ENCODE results near the gene STK24.
A peak's percentile ranks its signal among the peaks of the same experiment; 100 is the strongest.
"Not testable (repeated sequence)": the region's sequence is repeated elsewhere in the genome, so short reads cannot be mapped to it uniquely, and the experiment has no call there.

Gene STK24

GRCh38 chr13:98576963-98577835 lies at the start of gene STK24:
STK24 (minus strand) TSS chr13:98577107; CDS start chr13:98576786, 321 bp downstream.
- DNase-seq (ENCODE audit: low spot score in 2 of 2) (peak; percentile 57 to 73), ATAC-seq (ENCODE audit: low read depth) (peak; percentile 78)
- Mint-ChIP-seq H3K4me1 (peaks cover 30% of the 10 kb centered on the region), H3K4me3 (peak within 1 kb of the TSS; percentile 86), H3K27ac (peak within 1 kb of the TSS; percentile 97), H3K36me3 (no peaks in the 10 kb centered on the region), H3K9me3 (no peaks in the 10 kb centered on the region), H3K27me3 (no peaks in the 10 kb centered on the region)

DNA sequence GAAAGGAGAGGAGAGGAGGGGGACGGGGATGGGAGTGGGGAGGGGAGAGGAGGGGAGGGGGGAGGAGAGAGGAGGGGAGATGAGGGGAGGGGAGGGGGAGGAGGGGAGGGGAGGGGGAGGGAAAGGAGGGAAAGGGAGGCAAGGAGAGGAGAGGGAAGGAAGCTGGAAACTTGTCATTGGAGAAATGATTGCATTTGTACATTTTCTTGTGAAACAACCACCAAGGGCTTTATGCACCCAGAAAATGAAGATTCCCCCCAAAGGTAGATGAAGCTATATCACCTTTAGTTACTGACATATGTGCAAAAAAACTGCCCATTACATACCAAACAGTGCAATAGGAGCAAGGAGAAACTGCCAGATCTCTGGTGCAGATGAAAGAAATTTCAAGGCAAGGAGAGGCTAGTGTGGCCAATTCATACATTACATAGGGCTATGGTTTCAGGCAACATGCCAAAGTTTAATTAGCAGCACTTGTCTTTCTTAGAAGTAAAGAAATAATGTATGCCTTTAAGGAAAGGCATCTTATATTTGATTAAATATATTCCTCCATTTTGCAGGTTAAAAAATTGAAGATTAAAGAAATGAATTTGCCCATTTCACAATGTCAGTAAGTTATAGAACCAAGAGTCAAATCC lies 49.5 kb upstream of the STK24 start:
- no peaks in the 10 kb centered on the region for H3K4me1 Mint-ChIP-seq
- ATAC-seq (ENCODE audit: low read depth) = no peak
- no peaks in the 10 kb centered on the region for H3K36me3 Mint-ChIP-seq
- DNase-seq (ENCODE audit: low spot score in 2 of 2) = no peak
- H3K27ac Mint-ChIP-seq = no peak overlapping the region
- no peak overlapping the region for H3K4me3 Mint-ChIP-seq
- H3K9me3 Mint-ChIP-seq = no peaks in the 10 kb centered on the region
- peaks cover 4% of the 10 kb centered on the region for H3K27me3 Mint-ChIP-seq

DNA sequence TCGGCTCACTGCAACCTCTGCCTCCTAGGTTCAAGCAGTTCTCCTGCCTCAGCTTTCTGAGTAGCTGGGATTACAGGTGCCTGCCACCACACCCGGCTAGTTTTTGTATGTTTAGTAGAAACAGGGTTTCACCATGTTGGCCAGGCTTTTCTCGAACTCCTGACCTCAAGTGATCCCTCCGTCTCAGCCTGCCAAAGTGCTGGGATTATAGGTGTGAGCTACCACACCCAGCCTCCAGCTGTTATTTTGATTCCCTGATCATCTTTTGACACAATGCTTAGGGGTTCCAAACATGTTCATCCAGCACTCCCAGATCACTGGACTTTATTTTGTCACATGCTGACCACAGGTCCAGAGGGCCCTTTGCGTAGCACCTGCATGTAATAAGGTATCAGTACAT lies 47.7 kb upstream of the STK24 start:
- DNase-seq (ENCODE audit: low spot score in 2 of 2); H3K9me3 Mint-ChIP-seq; H3K27ac Mint-ChIP-seq; H3K36me3 Mint-ChIP-seq; H3K4me3 Mint-ChIP-seq; H3K4me1 Mint-ChIP-seq; ATAC-seq (ENCODE audit: low read depth); H3K27me3 Mint-ChIP-seq: not testable (repeated sequence)

DNA sequence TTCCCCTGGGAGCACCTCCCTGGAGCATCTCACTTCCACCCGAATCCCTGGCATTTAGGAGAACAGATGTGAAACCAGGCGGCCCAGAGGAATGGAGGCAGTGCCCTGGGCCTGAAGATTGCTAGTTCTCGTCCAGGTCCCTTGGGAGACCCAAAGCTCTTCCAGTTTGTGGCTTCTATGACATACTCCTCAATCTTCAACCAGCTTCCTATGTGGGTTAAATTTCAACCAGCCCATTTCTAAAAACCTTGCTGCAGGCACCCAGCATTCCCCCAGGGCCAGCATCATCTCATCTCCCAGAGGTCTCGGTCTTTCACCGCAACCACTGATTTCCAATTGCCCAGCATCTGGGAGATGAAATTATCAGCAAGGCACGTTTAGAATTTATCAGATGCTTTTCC lies 46.0 kb upstream of the STK24 start:
- H3K27ac Mint-ChIP-seq = no peak overlapping the region
- H3K4me3 Mint-ChIP-seq = no peak overlapping the region
- ATAC-seq (ENCODE audit: low read depth) = no peak

GRCh38 chr13:98619556-98619955 lies 42.6 kb upstream of the STK24 start:
- Mint-ChIP-seq H3K9me3 (no peaks in the 10 kb centered on the region), H3K4me3 (no peak overlapping the region), H3K4me1 (no peaks in the 10 kb centered on the region), H3K27ac (no peak overlapping the region), H3K27me3 (peaks cover 2% of the 10 kb centered on the region), H3K36me3 (no peaks in the 10 kb centered on the region)
- no peak for DNase-seq (ENCODE audit: low spot score in 2 of 2)
- no peak for ATAC-seq (ENCODE audit: low read depth)

More for the DNA sequence above, 46.0 kb upstream of the STK24 start:
- H3K27me3 Mint-ChIP-seq = peaks cover 4% of the 10 kb centered on the region
- H3K9me3 Mint-ChIP-seq = no peaks in the 10 kb centered on the region
- H3K36me3 Mint-ChIP-seq = no peaks in the 10 kb centered on the region
- no peak for DNase-seq (ENCODE audit: low spot score in 2 of 2)
- no peaks in the 10 kb centered on the region for H3K4me1 Mint-ChIP-seq

DNA sequence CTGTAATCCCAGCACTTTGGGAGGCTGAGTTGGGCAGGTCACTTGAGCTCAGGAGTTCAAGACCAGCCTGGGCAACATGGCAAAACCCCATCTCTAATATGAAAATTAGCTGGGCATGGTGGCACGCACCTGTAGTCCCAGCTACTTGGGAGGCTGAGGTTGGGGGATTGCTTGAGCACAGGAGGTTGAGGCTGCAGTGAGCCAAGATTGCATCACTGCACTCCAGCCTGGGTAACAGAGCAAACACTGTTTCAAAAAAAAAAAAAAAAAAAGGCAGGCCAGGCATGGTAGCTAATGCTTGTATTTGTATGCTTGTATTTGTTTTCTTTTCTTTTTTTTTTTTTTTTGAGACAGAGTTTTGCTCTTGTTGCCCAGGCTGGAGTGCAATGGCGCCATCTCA lies 38.7 kb upstream of the STK24 start:
- not testable (repeated sequence) for H3K4me3 Mint-ChIP-seq; H3K27me3 Mint-ChIP-seq; ATAC-seq (ENCODE audit: low read depth); H3K4me1 Mint-ChIP-seq; H3K27ac Mint-ChIP-seq; H3K9me3 Mint-ChIP-seq; DNase-seq (ENCODE audit: low spot score in 2 of 2); H3K36me3 Mint-ChIP-seq

- Mint-ChIP-seq H3K27me3 (peaks cover 6% of the 10 kb centered on the region), H3K27ac (no peak overlapping the region), H3K4me1 (peaks cover 8% of the 10 kb centered on the region), H3K9me3 (no peaks in the 10 kb centered on the region), H3K4me3 (no peak overlapping the region), H3K36me3 (no peaks in the 10 kb centered on the region)
- no peak for ATAC-seq (ENCODE audit: low read depth)
- DNase-seq (ENCODE audit: low spot score in 2 of 2) = no peak
Measured at GRCh38 chr13:98613591-98613990, 36.7 kb upstream of the STK24 start.

- peaks cover 8% of the 10 kb centered on the region for H3K4me1 Mint-ChIP-seq
- no peak overlapping the region for H3K4me3 Mint-ChIP-seq
- H3K27ac Mint-ChIP-seq = no peak overlapping the region
- peaks cover 6% of the 10 kb centered on the region for H3K27me3 Mint-ChIP-seq
- no peak for DNase-seq (ENCODE audit: low spot score in 2 of 2)
- no peaks in the 10 kb centered on the region for H3K36me3 Mint-ChIP-seq
- no peaks in the 10 kb centered on the region for H3K9me3 Mint-ChIP-seq
- peak; percentile 34 for ATAC-seq (ENCODE audit: low read depth)
Measured at GRCh38 chr13:98609756-98610155, 32.8 kb upstream of the STK24 start.

DNA sequence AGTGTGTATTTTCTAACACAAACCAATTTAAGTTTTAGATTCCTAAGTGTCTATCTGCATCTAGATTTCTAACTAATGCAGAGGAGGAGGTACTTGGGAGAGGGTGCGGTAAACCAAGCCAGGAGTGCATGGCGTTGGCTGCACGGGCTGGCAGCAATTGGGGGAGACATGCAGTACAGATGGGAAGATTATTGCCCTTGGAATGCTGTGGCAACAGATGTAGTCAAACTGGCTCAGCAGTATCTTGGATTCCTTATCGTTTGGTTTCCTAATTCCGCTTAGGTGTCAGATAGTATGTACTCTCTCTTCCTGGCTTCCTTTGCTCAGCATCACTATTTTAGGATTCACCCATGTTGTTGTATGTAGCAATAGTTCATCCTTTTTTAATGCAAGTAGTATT lies 29.4 kb upstream of the STK24 start:
- Mint-ChIP-seq H3K27ac (no peak overlapping the region), H3K4me3 (no peak overlapping the region), H3K4me1 (peaks cover 4% of the 10 kb centered on the region), H3K9me3 (no peaks in the 10 kb centered on the region), H3K27me3 (peaks cover 4% of the 10 kb centered on the region), H3K36me3 (no peaks in the 10 kb centered on the region)
- no peak for ATAC-seq (ENCODE audit: low read depth)
- no peak for DNase-seq (ENCODE audit: low spot score in 2 of 2)

DNA sequence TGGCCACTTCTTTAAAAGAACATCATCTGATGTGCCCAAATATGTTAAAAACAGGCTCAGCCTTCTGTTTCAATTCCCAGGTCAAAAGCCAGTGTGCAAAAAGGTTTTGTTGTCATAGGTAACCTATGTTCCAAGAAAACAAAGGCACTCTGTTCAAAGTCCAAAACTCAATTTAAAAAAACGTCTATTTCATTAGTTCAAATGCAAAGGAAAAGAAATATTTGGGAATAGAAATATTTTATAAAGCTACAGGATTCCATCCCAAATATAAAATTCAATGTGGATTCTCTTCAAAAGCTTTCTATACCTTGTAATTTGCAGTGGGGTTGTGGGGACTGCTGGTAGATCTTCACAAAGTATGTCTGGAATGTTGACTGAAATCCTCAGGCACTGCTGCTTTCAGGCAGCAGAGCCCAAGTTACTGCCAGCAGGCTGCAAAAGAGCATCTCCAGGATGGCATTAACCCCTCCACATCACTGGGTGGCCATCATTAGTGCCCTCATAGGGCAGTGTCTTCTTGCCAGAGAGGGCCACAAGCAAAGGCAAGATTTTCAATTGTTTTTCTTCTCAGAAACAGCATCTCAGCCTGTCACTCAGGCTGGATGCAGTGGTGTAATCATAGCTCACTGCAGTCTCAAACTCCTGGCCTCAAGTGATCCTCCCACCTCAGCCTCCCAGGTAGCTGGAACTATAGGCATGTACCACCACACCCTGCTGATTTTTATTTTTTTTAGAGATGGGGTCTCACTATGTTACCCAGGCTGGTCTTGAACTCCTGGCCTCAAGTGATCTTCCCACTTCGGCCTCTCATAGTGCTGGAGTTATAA lies 22.8 kb upstream of the STK24 start:
- ATAC-seq (ENCODE audit: low read depth) = no peak
- no peak overlapping the region for H3K27ac Mint-ChIP-seq

GRCh38 chr13:98598043-98598442 lies 21.1 kb upstream of the STK24 start:
- H3K4me3 Mint-ChIP-seq = no peak overlapping the region
- H3K27me3 Mint-ChIP-seq = no peaks in the 10 kb centered on the region
- no peak for ATAC-seq (ENCODE audit: low read depth)
- no peak for DNase-seq (ENCODE audit: low spot score in 2 of 2)
- peaks cover 3% of the 10 kb centered on the region for H3K36me3 Mint-ChIP-seq
- H3K27ac Mint-ChIP-seq = no peak overlapping the region
- H3K4me1 Mint-ChIP-seq = peaks cover 4% of the 10 kb centered on the region
- H3K9me3 Mint-ChIP-seq = peaks cover 4% of the 10 kb centered on the region

More for the DNA sequence above, 22.8 kb upstream of the STK24 start:
- no peak for DNase-seq (ENCODE audit: low spot score in 2 of 2)
- H3K4me3 Mint-ChIP-seq = no peak overlapping the region
- H3K9me3 Mint-ChIP-seq = peaks cover 4% of the 10 kb centered on the region
- peaks cover 3% of the 10 kb centered on the region for H3K36me3 Mint-ChIP-seq
- peaks cover 4% of the 10 kb centered on the region for H3K4me1 Mint-ChIP-seq
- no peaks in the 10 kb centered on the region for H3K27me3 Mint-ChIP-seq

DNA sequence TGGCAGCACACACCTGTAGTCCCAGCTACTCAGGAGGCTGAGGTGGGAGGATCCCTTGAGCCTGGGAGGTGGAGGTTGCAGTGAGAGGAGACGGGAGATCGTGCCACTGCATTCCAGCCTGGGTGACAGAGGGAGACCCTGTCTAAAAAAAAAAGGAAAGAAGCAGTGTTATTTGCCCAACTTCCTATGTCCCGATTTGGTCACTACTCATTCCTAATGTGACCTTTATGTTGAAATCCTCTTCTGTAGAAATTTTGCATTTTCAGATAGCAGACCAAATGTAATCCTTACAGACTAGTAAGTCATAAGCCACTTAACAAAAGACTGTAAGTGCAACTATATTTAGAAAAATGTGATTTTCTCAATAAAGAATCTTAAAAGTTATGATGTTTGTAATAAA lies 18.2 kb upstream of the STK24 start:
- no peak overlapping the region for H3K27ac Mint-ChIP-seq
- DNase-seq (ENCODE audit: low spot score in 2 of 2) = no peak
- no peaks in the 10 kb centered on the region for H3K27me3 Mint-ChIP-seq
- H3K9me3 Mint-ChIP-seq = peaks cover 4% of the 10 kb centered on the region
- H3K36me3 Mint-ChIP-seq = peaks cover 3% of the 10 kb centered on the region
- H3K4me1 Mint-ChIP-seq = peaks cover 4% of the 10 kb centered on the region
- ATAC-seq (ENCODE audit: low read depth) = no peak
- H3K4me3 Mint-ChIP-seq = no peak overlapping the region

- ATAC-seq (ENCODE audit: low read depth) (no peak), DNase-seq (ENCODE audit: low spot score in 2 of 2) (no peak)
- no peak overlapping the region for H3K4me3 Mint-ChIP-seq
- H3K27me3 Mint-ChIP-seq = no peaks in the 10 kb centered on the region
- no peaks in the 10 kb centered on the region for H3K36me3 Mint-ChIP-seq
- H3K27ac Mint-ChIP-seq = no peak overlapping the region
- peaks cover 4% of the 10 kb centered on the region for H3K4me1 Mint-ChIP-seq
- peaks cover 5% of the 10 kb centered on the region for H3K9me3 Mint-ChIP-seq
Measured at GRCh38 chr13:98592362-98592732, 15.4 kb upstream of the STK24 start.

DNA sequence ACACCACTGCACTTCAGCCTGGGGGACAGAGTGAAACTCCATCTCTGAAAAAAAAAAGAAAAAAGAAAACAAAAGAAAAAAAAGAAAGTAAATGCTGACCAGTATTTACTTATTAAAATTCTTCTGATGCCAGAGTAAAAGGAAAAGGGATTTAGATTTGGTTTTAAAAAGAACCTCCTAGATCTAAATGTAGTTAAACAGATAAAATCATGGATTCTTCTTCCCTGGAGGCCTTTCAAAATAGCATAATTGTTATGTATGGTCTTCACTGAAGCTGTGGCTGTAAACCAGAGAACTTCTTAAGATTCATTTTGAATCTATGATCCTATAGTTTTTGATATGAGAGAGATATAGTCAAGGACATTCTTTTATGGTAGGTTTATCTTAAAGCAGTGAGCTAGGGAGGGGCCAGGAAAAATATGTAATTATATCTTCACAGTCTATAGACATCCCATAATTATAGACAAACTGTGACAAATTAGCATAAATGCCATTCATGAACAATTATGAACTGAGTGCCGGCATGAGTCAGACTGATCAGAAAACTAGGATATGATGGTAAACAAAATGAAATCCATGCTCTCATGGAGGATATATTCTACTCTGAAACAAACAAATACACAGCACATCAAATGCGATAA lies 14.9 kb upstream of the STK24 start:
- ATAC-seq (ENCODE audit: low read depth) (no peak), DNase-seq (ENCODE audit: low spot score in 2 of 2) (no peak)
- Mint-ChIP-seq H3K36me3 (no peaks in the 10 kb centered on the region), H3K9me3 (peaks cover 4% of the 10 kb centered on the region), H3K27ac (no peak overlapping the region), H3K27me3 (no peaks in the 10 kb centered on the region), H3K4me3 (no peak overlapping the region), H3K4me1 (peaks cover 4% of the 10 kb centered on the region)
